Lower lobe of right lung (tissue), 2 donors: ENCODE data around the gene TMOD1. TPM values are rescaled to one million over a fixed set of nuclear protein-coding genes. Genes with fewer than 3 reads are reported as not detected.

ENCODE experiments used
- ATAC-seq, 2 donors: fragments of 200-7000 bp; cut with Tn5 transposase; one replicate each; pipeline ENCODE4 v1.9.1; 2020 to 2022; ENCODE audit warnings: mild to moderate bottlenecking in 2 of 2, moderate library complexity in 2 of 2
- DNase-seq: peaks from one replicate; pipeline ENCODE4 v3.0.0-alpha.2; 2020
- H3K27ac ChIP-seq: fragments of 200-600 bp; one replicate; pipeline ENCODE4 v1.8.0; 2022
- H3K27me3 ChIP-seq: fragments of 200-600 bp; one replicate; pipeline ENCODE4 v1.8.0; 2022; ENCODE audit warnings: low read depth
- H3K36me3 ChIP-seq: fragments of 200-600 bp; one replicate; pipeline ENCODE4 v1.8.0; 2022; ENCODE audit warnings: mild to moderate bottlenecking
- H3K4me1 ChIP-seq: fragments of 200-600 bp; one replicate; pipeline ENCODE4 v1.8.0; 2022
- H3K4me3 ChIP-seq: fragments of 200-600 bp; one replicate; pipeline ENCODE4 v1.8.0; 2022; ENCODE audit warnings: mild to moderate bottlenecking
- H3K9me3 ChIP-seq: fragments of 200-600 bp; one replicate; pipeline ENCODE4 v1.8.0; 2022
- CTCF ChIP-seq: fragments of 200-600 bp; IDR thresholded peaks from one replicate; pipeline ENCODE4 v1.8.0; 2022; ENCODE audit warnings: antibody characterized with exemption, mild to moderate bottlenecking
- intact Hi-C: fragments of 100-400 bp; cut with DNase I; formaldehyde crosslinking; loops from one replicate; pipeline ENCODE4 v1.11.0; 2022
- total RNA-seq: library from RNA; stranded (reverse); fragmentation: NEBNext Ultra II Directional; extraction: Animal tissue kit (Norgen Biotek cat#: 25700); gene quantifications from one replicate; pipeline ENCODE4 v1.2.1, GENCODE V29; 2021
- donor health status: DM: no; HTN: yes; CAD: no; lungs with severe emphysema.

The TMOD1 gene
- total RNA-seq, 1 donor from 2014 or later: 7.9 TPM

- H3K4me1 ChIP-seq: peaks cover 10% of the 10 kb centered on the region
- no peak overlapping the region for H3K4me3 ChIP-seq
- H3K9me3 ChIP-seq: no peaks in the 10 kb centered on the region
- intact Hi-C loops: no loop called here
- no peak for TF ChIP-seq CTCF
- H3K36me3 ChIP-seq: peaks cover 51% of the 10 kb centered on the region
- no peak for ATAC-seq
- no peak overlapping the region for H3K27ac ChIP-seq
- no peaks in the 10 kb centered on the region for H3K27me3 ChIP-seq
- no peak for DNase-seq
Observed at GRCh38 chr9:97478301-97478981, 23.0 kb upstream of the TMOD1 start.

DNA sequence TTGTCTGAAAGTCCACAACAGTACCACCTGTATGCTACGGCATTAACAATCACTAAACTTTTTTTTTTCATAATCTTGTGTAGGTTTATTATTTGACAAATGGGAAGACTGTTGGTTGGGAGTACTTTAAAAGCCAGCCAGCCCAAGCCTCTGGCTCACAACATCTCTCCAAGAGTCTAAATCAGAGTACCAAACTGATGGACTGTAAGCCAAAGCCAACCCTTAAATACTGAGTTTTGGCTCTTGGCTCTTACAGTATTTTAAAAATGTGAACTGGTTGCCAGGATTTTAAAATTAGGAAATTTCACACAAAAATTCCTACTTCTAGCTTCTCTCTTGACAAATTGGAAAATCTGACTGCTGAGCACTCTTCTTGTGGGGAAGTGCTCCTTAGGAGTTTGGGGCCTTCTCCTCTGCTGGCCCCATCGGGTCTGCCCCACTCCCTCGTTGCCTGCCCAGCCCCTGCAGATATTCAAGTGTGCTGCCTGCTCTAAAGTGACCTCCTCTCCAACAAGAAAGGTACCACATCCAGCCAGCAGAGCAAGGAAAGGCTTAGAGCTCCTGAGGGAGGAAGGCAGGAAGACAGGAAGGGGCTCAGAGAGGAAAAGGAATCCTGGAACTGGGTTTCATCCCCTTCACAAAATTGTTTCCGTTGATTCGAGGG lies 21.8 kb upstream of the TMOD1 start:
- intact Hi-C loops: no loop called here
- DNase-seq (no peak), ATAC-seq (no peak)
- no peak for TF ChIP-seq CTCF
- H3K4me3 ChIP-seq: no peak overlapping the region
- H3K27me3 ChIP-seq: no peaks in the 10 kb centered on the region
- no peak overlapping the region for H3K27ac ChIP-seq
- H3K4me1 ChIP-seq: peaks cover 10% of the 10 kb centered on the region
- peaks cover 45% of the 10 kb centered on the region for H3K36me3 ChIP-seq
- no peaks in the 10 kb centered on the region for H3K9me3 ChIP-seq

DNA sequence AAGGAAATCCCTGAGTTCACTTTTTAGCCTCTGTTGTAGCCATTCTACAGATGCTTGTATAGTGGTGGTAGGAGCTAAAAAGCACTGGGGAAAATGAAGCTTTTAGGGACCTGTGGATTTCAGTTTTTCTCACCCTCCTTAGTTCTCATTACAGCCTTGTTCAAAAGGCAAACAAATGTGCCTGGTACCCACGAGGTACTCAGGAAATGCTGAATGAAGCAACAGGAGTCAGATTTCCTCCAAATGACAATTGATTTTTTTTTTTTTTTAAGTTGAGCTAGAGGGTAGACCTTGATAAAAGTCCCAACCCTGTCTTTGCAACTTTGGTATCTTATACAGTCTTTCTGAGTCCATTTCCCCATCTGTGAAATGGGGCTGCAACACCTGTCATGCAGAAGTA lies 21.3 kb upstream of the TMOD1 start:
- Histone ChIP-seq H3K27me3 (no peaks in the 10 kb centered on the region), H3K27ac (no peak overlapping the region), H3K4me3 (no peak overlapping the region), H3K36me3 (peaks cover 44% of the 10 kb centered on the region), H3K4me1 (peaks cover 10% of the 10 kb centered on the region), H3K9me3 (no peaks in the 10 kb centered on the region)
- intact Hi-C loops: no loop called here
- TF ChIP-seq CTCF: no peak
- ATAC-seq: no peak
- DNase-seq: no peak

- ATAC-seq: no peak
- Histone ChIP-seq H3K27ac (no peak overlapping the region), H3K36me3 (peaks cover 41% of the 10 kb centered on the region), H3K4me1 (peaks cover 10% of the 10 kb centered on the region), H3K4me3 (no peak overlapping the region), H3K27me3 (no peaks in the 10 kb centered on the region), H3K9me3 (no peaks in the 10 kb centered on the region)
- no peak for DNase-seq
- intact Hi-C loops: no loop called here
- TF ChIP-seq CTCF: no peak
Observed at GRCh38 chr9:97480749-97481148, 20.7 kb upstream of the TMOD1 start.

DNA sequence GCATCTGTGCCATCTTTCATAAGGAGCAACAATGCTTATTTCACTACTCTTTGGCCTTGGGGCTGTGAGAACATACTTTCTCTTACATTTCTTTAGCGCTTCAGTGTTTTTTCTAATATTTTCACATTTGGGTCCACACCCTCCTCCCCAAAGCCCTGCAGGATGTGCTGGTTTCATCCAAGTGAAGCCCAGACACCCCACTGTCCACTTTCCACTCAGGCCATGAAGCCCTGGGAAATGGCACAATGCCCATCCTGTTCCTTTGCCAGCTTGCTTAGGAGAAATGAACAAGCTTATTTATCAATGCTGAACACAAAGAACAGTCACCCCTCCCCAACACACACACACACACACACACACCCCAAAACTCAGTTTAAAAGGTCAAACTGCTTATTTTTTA lies 17.3 kb upstream of the TMOD1 start:
- H3K4me3 ChIP-seq: no peak overlapping the region
- intact Hi-C loops: no loop called here
- no peaks in the 10 kb centered on the region for H3K27me3 ChIP-seq
- H3K27ac ChIP-seq: no peak overlapping the region
- no peak for DNase-seq
- TF ChIP-seq CTCF: no peak
- ATAC-seq: no peak
- peaks cover 9% of the 10 kb centered on the region for H3K4me1 ChIP-seq
- peaks cover 50% of the 10 kb centered on the region for H3K36me3 ChIP-seq
- peaks cover 7% of the 10 kb centered on the region for H3K9me3 ChIP-seq
